Measurements from ENCODE around the gene MEA1. TPM values are rescaled to one million over a fixed set of nuclear protein-coding genes. Genes with fewer than 3 reads are reported as not detected.

The MEA1 gene
- total RNA-seq, 2 donors from 2014 or later: 41.2 to 49.6 TPM

DNA sequence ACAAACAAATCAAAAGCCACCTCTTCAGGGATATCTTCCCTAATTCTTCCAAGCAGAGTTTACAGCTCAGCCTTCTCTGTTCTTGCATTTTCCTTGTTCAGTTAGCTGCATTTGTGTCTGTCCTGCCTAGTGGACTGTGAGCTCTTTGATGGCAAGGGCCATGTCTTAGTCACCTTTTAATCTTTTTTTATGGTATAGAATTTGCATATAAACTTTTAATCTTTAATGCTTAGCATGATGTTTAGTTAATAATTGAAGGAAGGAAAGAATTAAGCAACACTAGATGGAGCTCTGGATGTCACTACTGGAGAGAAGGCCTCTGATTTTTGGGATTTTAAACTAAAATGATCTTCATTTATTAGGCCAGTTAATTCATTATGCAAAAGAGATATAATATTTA lies 17.2 kb downstream of the MEA1 start:
- H3K27ac ChIP-seq: no peak overlapping the region
- H3K4me3 ChIP-seq: no peak overlapping the region
- H3K27me3 ChIP-seq (replicated peaks; ENCODE audit: insufficient read depth): no peaks in the 10 kb centered on the region
- H3K9me3 ChIP-seq: no peaks in the 10 kb centered on the region
- H3K36me3 ChIP-seq: peaks cover 3% of the 10 kb centered on the region
- ATAC-seq (ENCODE audit: insufficient number of reproducible peaks, low FRiP score, low read depth) (no peak), DNase-seq (ENCODE audit: low spot score) (no peak)
- TF ChIP-seq CTCF (IDR thresholded peaks at IDR 0.05): no peak
- no peaks in the 10 kb centered on the region for H3K4me1 ChIP-seq (ENCODE audit: control insufficient read depth in 1 of 2, low read depth in 2 of 2)

GRCh38 chr6:42993445-42993844 lies 20.3 kb downstream of the MEA1 start:
- DNase-seq (ENCODE audit: low spot score): no peak
- H3K9me3 ChIP-seq: no peaks in the 10 kb centered on the region
- no peak for ATAC-seq (ENCODE audit: insufficient number of reproducible peaks, low FRiP score, low read depth)
- peaks cover 3 to 6% of the 10 kb centered on the region in 2 donors for H3K4me1 ChIP-seq (ENCODE audit: control insufficient read depth in 1 of 2, low read depth in 2 of 2)
- no peak overlapping the region for H3K27ac ChIP-seq
- peaks cover 16% of the 10 kb centered on the region for H3K36me3 ChIP-seq
- no peak overlapping the region for H3K4me3 ChIP-seq
- H3K27me3 ChIP-seq (replicated peaks; ENCODE audit: insufficient read depth): no peaks in the 10 kb centered on the region
- TF ChIP-seq CTCF (IDR thresholded peaks at IDR 0.05): no peak

GRCh38 chr6:42989923-42990322 lies 23.8 kb downstream of the MEA1 start:
- Histone ChIP-seq H3K4me1 (ENCODE audit: control insufficient read depth in 1 of 2, low read depth in 2 of 2) (peaks cover 30 to 40% of the 10 kb centered on the region in 2 donors), H3K36me3 (peaks cover 16% of the 10 kb centered on the region), H3K27me3 (replicated peaks; ENCODE audit: insufficient read depth) (no peaks in the 10 kb centered on the region), H3K4me3 (no peak overlapping the region), H3K27ac (no peak overlapping the region), H3K9me3 (no peaks in the 10 kb centered on the region)
- no peak for DNase-seq (ENCODE audit: low spot score)
- TF ChIP-seq CTCF (IDR thresholded peaks at IDR 0.05): no peak
- ATAC-seq (ENCODE audit: insufficient number of reproducible peaks, low FRiP score, low read depth): no peak

DNA sequence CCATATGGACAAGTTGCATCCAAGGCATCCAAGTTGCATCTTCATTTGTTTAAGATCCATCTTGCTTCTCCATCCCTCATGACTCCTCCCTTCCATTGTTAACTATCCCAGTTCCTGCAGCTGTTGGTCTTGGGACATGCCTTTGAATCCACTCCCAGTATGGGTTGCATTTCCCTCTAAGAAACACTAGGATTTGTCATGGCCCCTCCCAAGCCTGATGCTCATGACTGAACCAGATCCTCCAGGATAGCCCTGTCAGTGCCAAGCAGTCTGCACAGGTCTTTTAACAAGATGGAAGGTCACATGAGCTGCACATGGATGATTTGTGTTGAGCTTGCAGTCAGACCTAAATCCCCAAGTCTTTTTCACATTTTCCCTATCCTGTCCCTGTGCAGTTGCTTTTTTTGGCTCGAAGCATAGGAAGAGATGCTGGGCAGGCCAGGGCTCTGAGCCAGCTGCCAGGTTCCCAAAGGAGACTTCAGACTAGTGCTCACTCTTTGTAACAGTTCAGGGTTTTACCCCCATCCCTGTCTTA lies 25.2 kb downstream of the MEA1 start:
- DNase-seq (ENCODE audit: low spot score): no peak
- peaks cover 30 to 44% of the 10 kb centered on the region in 2 donors for H3K4me1 ChIP-seq (ENCODE audit: control insufficient read depth in 1 of 2, low read depth in 2 of 2)

More for the DNA sequence above, 25.2 kb downstream of the MEA1 start:
- peaks cover 16% of the 10 kb centered on the region for H3K36me3 ChIP-seq
- no peaks in the 10 kb centered on the region for H3K27me3 ChIP-seq (replicated peaks; ENCODE audit: insufficient read depth)
- no peak overlapping the region for H3K27ac ChIP-seq
- no peaks in the 10 kb centered on the region for H3K9me3 ChIP-seq
- no peak for ATAC-seq (ENCODE audit: insufficient number of reproducible peaks, low FRiP score, low read depth)
- H3K4me3 ChIP-seq: no peak overlapping the region
- no peak for TF ChIP-seq CTCF (IDR thresholded peaks at IDR 0.05)
